Measurements from ENCODE around the gene UBE3A. TPM values are rescaled to one million over a fixed set of nuclear protein-coding genes. Genes with fewer than 3 reads are reported as not detected.

The UBE3A gene
- total and polyA plus RNA-seq, 9 of the 15 experiments (the other 6 are each of a cell fraction or from before 2014, with no cell fraction given), result 29.3 to 103 (median 60.2) TPM

GRCh38 chr15:25372298-25372697 is 66.5 kb downstream of the UBE3A start:
- H3K4me2 ChIP-seq (ENCODE audit: insufficient read depth, low read length), result no peak overlapping the region
- H3K36me3 ChIP-seq (ENCODE audit: control insufficient read depth, insufficient read depth, low read length), result peaks cover 83% of the 10 kb centered on the region
- no peak for TF ChIP-seq CTBP1 (IDR thresholded peaks at IDR 0.05; ENCODE audit: borderline replicate concordance)
- TF ChIP-seq DNMT1 (IDR thresholded peaks at IDR 0.05), result no peak
- no peak for TF ChIP-seq CEBPG (CRISPR knock-in tag; IDR thresholded peaks at IDR 0.05)
- TF ChIP-seq CEBPG (tag; conservative IDR thresholded peaks at IDR 0.05 in 1 of 2, IDR thresholded peaks at IDR 0.05 in 1 of 2), result no peak
- TF ChIP-seq, protein P1, sequence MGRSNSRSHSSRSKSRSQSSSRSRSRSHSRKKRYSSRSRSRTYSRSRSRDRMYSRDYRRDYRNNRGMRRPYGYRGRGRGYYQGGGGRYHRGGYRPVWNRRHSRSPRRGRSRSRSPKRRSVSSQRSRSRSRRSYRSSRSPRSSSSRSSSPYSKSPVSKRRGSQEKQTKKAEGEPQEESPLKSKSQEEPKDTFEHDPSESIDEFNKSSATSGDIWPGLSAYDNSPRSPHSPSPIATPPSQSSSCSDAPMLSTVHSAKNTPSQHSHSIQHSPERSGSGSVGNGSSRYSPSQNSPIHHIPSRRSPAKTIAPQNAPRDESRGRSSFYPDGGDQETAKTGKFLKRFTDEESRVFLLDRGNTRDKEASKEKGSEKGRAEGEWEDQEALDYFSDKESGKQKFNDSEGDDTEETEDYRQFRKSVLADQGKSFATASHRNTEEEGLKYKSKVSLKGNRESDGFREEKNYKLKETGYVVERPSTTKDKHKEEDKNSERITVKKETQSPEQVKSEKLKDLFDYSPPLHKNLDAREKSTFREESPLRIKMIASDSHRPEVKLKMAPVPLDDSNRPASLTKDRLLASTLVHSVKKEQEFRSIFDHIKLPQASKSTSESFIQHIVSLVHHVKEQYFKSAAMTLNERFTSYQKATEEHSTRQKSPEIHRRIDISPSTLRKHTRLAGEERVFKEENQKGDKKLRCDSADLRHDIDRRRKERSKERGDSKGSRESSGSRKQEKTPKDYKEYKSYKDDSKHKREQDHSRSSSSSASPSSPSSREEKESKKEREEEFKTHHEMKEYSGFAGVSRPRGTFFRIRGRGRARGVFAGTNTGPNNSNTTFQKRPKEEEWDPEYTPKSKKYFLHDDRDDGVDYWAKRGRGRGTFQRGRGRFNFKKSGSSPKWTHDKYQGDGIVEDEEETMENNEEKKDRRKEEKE (IDR thresholded peaks at IDR 0.05; ENCODE audit: borderline replicate concordance in 1 of 2, control insufficient read depth in 1 of 2, low read depth in 2 of 2, low read length in 1 of 2), result no peak
- TF ChIP-seq HDAC6 (IDR thresholded peaks at IDR 0.05; ENCODE audit: low read depth, low read length), result no peak
- TF ChIP-seq ZNF696 (CRISPR knock-in tag; conservative IDR thresholded peaks at IDR 0.05), result no peak
- no peak for TF ChIP-seq ESRRA (IDR thresholded peaks at IDR 0.05; ENCODE audit: borderline replicate concordance, low read depth)
- no peak for TF ChIP-seq U2AF1 (optimal IDR thresholded peaks at IDR 0.05; ENCODE audit: low read depth, low read length)
- no peak for TF ChIP-seq KHSRP (IDR thresholded peaks at IDR 0.05)
- TF ChIP-seq, protein P2, sequence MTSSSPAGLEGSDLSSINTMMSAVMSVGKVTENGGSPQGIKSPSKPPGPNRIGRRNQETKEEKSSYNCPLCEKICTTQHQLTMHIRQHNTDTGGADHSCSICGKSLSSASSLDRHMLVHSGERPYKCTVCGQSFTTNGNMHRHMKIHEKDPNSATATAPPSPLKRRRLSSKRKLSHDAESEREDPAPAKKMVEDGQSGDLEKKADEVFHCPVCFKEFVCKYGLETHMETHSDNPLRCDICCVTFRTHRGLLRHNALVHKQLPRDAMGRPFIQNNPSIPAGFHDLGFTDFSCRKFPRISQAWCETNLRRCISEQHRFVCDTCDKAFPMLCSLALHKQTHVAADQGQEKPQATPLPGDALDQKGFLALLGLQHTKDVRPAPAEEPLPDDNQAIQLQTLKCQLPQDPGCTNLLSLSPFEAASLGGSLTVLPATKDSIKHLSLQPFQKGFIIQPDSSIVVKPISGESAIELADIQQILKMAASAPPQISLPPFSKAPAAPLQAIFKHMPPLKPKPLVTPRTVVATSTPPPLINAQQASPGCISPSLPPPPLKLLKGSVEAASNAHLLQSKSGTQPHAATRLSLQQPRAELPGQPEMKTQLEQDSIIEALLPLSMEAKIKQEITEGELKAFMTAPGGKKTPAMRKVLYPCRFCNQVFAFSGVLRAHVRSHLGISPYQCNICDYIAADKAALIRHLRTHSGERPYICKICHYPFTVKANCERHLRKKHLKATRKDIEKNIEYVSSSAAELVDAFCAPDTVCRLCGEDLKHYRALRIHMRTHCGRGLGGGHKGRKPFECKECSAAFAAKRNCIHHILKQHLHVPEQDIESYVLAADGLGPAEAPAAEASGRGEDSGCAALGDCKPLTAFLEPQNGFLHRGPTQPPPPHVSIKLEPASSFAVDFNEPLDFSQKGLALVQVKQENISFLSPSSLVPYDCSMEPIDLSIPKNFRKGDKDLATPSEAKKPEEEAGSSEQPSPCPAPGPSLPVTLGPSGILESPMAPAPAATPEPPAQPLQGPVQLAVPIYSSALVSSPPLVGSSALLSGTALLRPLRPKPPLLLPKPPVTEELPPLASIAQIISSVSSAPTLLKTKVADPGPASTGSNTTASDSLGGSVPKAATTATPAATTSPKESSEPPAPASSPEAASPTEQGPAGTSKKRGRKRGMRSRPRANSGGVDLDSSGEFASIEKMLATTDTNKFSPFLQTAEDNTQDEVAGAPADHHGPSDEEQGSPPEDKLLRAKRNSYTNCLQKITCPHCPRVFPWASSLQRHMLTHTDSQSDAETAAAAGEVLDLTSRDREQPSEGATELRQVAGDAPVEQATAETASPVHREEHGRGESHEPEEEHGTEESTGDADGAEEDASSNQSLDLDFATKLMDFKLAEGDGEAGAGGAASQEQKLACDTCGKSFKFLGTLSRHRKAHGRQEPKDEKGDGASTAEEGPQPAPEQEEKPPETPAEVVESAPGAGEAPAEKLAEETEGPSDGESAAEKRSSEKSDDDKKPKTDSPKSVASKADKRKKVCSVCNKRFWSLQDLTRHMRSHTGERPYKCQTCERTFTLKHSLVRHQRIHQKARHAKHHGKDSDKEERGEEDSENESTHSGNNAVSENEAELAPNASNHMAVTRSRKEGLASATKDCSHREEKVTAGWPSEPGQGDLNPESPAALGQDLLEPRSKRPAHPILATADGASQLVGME (CRISPR knock-in tag; IDR thresholded peaks at IDR 0.05), result no peak
- TF ChIP-seq NFXL1 (CRISPR knock-in tag; IDR thresholded peaks at IDR 0.05), result no peak
- no peak for TF ChIP-seq HNRNPH1 (optimal IDR thresholded peaks at IDR 0.05; ENCODE audit: low read depth, low read length)
- TF ChIP-seq, protein P3, sequence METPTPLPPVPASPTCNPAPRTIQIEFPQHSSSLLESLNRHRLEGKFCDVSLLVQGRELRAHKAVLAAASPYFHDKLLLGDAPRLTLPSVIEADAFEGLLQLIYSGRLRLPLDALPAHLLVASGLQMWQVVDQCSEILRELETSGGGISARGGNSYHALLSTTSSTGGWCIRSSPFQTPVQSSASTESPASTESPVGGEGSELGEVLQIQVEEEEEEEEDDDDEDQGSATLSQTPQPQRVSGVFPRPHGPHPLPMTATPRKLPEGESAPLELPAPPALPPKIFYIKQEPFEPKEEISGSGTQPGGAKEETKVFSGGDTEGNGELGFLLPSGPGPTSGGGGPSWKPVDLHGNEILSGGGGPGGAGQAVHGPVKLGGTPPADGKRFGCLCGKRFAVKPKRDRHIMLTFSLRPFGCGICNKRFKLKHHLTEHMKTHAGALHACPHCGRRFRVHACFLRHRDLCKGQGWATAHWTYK (CRISPR knock-in tag; IDR thresholded peaks at IDR 0.05), result no peak
- POLR2A ChIA-PET, result no interaction called here
- H2AFZ ChIP-seq (ENCODE audit: low read depth, low read length), result no peak overlapping the region
- FAIRE-seq (no peak), ATAC-seq (no peak), DNase-seq (ENCODE audit: extremely low read depth in 1 of 4, low spot score in 3 of 4) (no peak)
- no peaks in the 10 kb centered on the region for H3K9me3 ChIP-seq (replicated peaks; ENCODE audit: control insufficient read depth, insufficient read depth, low read depth, low read length)
- no peaks in the 10 kb centered on the region for H4K20me1 ChIP-seq (replicated peaks; ENCODE audit: control insufficient read depth, insufficient read depth, low read length)
- no peaks in the 10 kb centered on the region for H3K9me1 ChIP-seq (ENCODE audit: control insufficient read depth, insufficient read depth, low read length)
- CTCF ChIA-PET (ENCODE audit: low intra/inter-chr PET ratio), result no interaction called here
- no peak overlapping the region for H3K4me3 ChIP-seq
- peaks cover 51% of the 10 kb centered on the region for H3K79me2 ChIP-seq (ENCODE audit: control insufficient read depth, insufficient read depth, low read length)
- no peak overlapping the region for H3K27ac ChIP-seq (ENCODE audit: extremely low read depth, low read depth, low read length)
- WGBS (ENCODE audit: insufficient coverage, low coverage, missing lambda C conversion rate), result 95% methylated on average over 1 of the region's 1 CpG
- in situ Hi-C loops (cut with MboI) (no loop called here), intact Hi-C loops (cut with micrococcal nuclease) (no loop called here)
- H3K27me3 ChIP-seq (ENCODE audit: control insufficient read depth in 2 of 2, insufficient read depth in 2 of 2, low read length in 2 of 2), result no peaks in the 10 kb centered on the region
- no peak overlapping the region for H3K9ac ChIP-seq (ENCODE audit: insufficient read depth in 1 of 2, low read depth in 2 of 2, low read length in 2 of 2)
- no TSS peak for BruUV-seq (replicated peaks)
- H3K4me1 ChIP-seq (replicated peaks in 1 of 2; ENCODE audit: control insufficient read depth in 2 of 2, insufficient read depth in 2 of 2, low read length in 2 of 2), result no peaks in the 10 kb centered on the region
